Measurements from ENCODE around the gene ANKRD26. TPM values are rescaled to one million over a fixed set of nuclear protein-coding genes. Genes with fewer than 3 reads are reported as not detected.

Gene ANKRD26
- total and polyA plus RNA-seq, 2 donors (not counting 3 experiments of a cell fraction or from before 2014, with no cell fraction given), result 1.0 to 9.5 TPM

- no peaks in the 10 kb centered on the region for H3K9me3 ChIP-seq (replicated peaks; ENCODE audit: control insufficient read depth, insufficient read depth, low read length)
- ChIA-PET CTCF (interaction anchor here (1.0 to 1.3 kb wide), 4 partner anchors 9 to 335 kb away, joined by 3 to 4 read pairs (median 3); no protein-coding TSS in a partner anchor), POLR2A (no interaction called here)
- no peak for DNase-seq (ENCODE audit: low read depth, low spot score)
- H4K20me1 ChIP-seq (replicated peaks; ENCODE audit: control insufficient read depth, extremely low read depth, insufficient read depth, low read length), result no peaks in the 10 kb centered on the region
- dilution Hi-C loops (cut with MboI; ENCODE audit: extremely low pct_ligation_motif_present, low sequenced_read_pairs), result no loop called here
- H3K9ac ChIP-seq (replicated peaks; ENCODE audit: extremely low read depth, insufficient read depth, low read length), result no peak overlapping the region
- no peak overlapping the region for H3K4me2 ChIP-seq (ENCODE audit: insufficient read depth, low read length)
- no peak for TF ChIP-seq POLR2AphosphoS5 (IDR thresholded peaks at IDR 0.05; ENCODE audit: insufficient read depth, low read depth, low read length)
- TF ChIP-seq GATA2 (IDR thresholded peaks at IDR 0.05; ENCODE audit: insufficient read depth, insufficient read length, low read depth, low read length), result no peak
- no peak for TF ChIP-seq EZH2 (IDR thresholded peaks at IDR 0.05; ENCODE audit: borderline replicate concordance, low read depth, low read length, severe bottlenecking)
- no peak for TF ChIP-seq MAX (IDR thresholded peaks at IDR 0.05; ENCODE audit: insufficient read depth, insufficient read length)
- TF ChIP-seq JUN (IDR thresholded peaks at IDR 0.05; ENCODE audit: borderline replicate concordance, insufficient read depth, insufficient read length, low read depth), result no peak
- TF ChIP-seq CTCF (IDR thresholded peaks at IDR 0.05; ENCODE audit: extremely low read depth in 1 of 2, insufficient read depth in 1 of 2, low read depth in 1 of 2, low read length in 2 of 2), result no peak
- TF ChIP-seq POLR2A (IDR thresholded peaks at IDR 0.05; ENCODE audit: low read depth, low read length), result no peak
- no peak for TF ChIP-seq FOS (IDR thresholded peaks at IDR 0.05; ENCODE audit: borderline replicate concordance, insufficient read depth, low read length)
- TF ChIP-seq MYC (IDR thresholded peaks at IDR 0.05; ENCODE audit: low read depth, low read length), result no peak
- no peak for FAIRE-seq
- BruUV-seq (replicated peaks), result no TSS peak
- H3K4me3 ChIP-seq (replicated peaks in 1 of 3; ENCODE audit: insufficient read depth in 1 of 3, low read depth in 1 of 3, low read length in 3 of 3), result no peak overlapping the region
- H3K79me2 ChIP-seq (ENCODE audit: control insufficient read depth, insufficient read depth, low read length), result no peaks in the 10 kb centered on the region
- H3K4me1 ChIP-seq (ENCODE audit: control insufficient read depth, extremely low read depth, insufficient read depth, low read length), result peaks cover 24% of the 10 kb centered on the region
- no peaks in the 10 kb centered on the region for H3K27me3 ChIP-seq (ENCODE audit: control insufficient read depth in 2 of 2, insufficient read depth in 2 of 2, low read length in 2 of 2)
- H3K36me3 ChIP-seq (ENCODE audit: control insufficient read depth in 2 of 2, extremely low read depth in 1 of 2, insufficient read depth in 2 of 2, low read length in 2 of 2), result no peaks in the 10 kb centered on the region
- intact Hi-C loops (cut with micrococcal nuclease), result no loop called here
- H2AFZ ChIP-seq (ENCODE audit: low read depth, low read length), result no peak overlapping the region
- no peaks in the 10 kb centered on the region for H3K9me1 ChIP-seq (replicated peaks; ENCODE audit: control insufficient read depth, extremely low read depth, insufficient read depth, low read length)
- no peak overlapping the region for H3K27ac ChIP-seq (ENCODE audit: insufficient read depth, low read depth, low read length)
These were observed 80.1 kb downstream of the ANKRD26 start for GRCh38 chr10:27020243-27020642.
